NCI-H774 (cell line): ENCODE measurements around the gene CLIP4.
"Not testable (repeated sequence)": the region's sequence is repeated elsewhere in the genome, so short reads cannot be mapped to it uniquely, and the experiment has no call there.

Experiments
- DNase-seq: peaks from one replicate; lab custom pipeline; 2025; lab: John Stamatoyannopoulos, UW

CLIP4 gene, protein sequence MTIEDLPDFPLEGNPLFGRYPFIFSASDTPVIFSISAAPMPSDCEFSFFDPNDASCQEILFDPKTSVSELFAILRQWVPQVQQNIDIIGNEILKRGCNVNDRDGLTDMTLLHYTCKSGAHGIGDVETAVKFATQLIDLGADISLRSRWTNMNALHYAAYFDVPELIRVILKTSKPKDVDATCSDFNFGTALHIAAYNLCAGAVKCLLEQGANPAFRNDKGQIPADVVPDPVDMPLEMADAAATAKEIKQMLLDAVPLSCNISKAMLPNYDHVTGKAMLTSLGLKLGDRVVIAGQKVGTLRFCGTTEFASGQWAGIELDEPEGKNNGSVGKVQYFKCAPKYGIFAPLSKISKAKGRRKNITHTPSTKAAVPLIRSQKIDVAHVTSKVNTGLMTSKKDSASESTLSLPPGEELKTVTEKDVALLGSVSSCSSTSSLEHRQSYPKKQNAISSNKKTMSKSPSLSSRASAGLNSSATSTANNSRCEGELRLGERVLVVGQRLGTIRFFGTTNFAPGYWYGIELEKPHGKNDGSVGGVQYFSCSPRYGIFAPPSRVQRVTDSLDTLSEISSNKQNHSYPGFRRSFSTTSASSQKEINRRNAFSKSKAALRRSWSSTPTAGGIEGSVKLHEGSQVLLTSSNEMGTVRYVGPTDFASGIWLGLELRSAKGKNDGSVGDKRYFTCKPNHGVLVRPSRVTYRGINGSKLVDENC

DNA sequence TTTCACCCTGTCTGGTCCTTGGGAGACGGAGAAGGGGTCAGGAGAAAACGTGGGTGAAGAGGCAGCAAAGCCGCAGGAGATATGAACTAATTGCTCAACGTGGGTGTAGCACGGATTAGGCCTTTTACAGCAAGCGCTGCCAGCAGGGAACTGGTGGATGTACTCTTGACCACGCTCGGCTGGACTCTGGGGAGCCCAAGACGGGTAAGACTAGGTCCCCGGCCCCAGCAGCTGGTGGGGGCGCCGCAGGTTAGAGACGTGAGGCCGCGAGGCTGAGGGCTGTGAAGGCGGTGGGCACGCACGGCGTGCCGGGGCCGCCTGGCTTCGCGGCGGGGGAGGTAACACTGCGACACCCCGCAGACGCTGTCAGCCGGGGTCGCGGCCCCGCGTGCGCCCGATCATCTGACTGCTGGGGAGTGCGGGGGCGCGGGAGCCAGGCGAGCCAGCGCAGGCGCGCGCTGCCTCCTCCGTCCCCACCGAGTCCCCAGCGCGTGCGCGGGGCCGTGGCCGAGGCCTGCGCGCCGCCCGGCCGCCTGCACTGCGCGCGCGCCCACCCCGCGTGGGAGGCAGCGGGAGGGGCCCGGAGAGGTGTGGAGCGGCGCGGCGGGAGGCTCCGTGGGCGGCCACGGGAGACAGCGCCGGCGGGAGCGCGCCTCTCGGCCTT, at the start of gene CLIP4:
CLIP4 (plus strand) TSS at position 470 of the 664 bp plus-strand sequence. CDS start 5,974 bp downstream, outside the sequence.
- DNase-seq = no peak

DNA sequence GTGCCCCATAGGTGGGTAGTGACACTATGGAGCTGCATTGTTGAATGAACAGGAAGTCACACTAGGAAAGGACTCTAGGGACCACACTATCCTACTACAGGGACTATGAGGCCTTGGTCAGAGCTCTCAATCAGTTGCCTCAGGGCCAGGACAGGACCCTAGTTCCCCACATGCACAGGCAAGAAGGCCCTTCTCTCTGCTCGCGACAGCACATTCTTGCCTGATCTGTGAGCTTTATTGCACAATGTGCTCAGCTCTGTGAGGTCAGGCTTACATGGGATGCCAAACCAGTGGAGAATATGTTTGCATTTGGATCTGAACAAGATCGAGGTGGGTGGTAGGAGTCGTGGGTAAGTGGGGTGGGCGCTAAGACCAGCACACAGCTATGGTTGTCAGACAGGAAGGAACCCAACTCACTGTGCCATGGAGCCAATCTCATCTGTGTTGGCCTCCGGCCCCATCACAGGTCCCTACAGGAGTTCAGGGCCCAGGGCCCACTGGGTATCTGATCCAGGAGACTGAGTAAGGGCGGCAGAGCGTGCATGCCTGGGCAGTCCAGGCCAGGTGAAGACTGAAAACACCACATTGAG, 48.8 kb upstream of the CLIP4 start:
- no peak for DNase-seq

DNA sequence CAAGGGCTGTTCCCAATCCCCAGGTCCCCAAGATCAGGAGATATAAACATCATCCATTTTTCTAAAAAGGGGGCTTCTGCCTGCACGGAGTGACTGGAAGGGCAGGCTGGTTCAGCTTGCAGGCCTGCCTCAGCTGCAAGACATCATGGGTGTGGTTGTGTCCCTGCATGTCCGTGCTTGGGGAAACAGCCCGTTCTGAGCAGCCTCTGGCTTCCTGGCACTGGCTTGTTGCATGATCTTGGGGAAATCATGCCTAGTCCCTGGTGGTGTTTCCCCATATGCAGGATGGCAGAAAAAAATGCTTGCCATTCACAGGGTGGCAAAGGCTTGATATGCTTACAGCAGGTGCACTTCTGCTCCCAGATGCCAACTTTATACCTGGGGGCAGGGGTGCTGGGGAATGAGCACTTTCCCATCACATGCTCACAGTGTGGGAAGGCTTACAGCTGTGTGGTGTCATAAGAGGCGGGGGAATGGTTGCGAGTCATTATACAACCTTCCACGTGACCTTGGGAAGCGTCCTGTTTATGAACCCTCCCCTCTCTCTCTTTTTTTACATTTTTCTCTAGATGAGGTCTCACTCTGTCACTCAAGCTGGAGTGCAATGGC, 48.1 kb upstream of the CLIP4 start:
- DNase-seq = no peak

DNA sequence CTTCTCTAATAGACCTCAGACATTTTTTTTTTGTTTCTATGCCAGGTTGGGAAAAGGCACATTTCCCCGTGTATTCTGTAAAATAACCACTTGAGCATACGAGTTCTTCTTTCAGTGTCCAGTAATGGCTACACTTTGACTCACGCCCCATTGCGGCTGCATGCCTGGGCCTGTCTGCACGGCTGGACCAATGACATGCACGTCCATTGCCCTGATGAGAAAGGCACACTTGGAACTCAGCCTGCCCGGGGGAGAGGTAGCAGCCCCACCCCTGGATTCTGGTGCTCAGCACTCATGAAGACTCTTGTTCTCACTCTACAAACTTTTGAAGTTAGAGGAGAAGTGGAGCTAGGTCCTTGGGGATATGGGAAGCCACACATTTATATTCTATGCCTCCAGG, 46.7 kb upstream of the CLIP4 start:
- DNase-seq = no peak

DNA sequence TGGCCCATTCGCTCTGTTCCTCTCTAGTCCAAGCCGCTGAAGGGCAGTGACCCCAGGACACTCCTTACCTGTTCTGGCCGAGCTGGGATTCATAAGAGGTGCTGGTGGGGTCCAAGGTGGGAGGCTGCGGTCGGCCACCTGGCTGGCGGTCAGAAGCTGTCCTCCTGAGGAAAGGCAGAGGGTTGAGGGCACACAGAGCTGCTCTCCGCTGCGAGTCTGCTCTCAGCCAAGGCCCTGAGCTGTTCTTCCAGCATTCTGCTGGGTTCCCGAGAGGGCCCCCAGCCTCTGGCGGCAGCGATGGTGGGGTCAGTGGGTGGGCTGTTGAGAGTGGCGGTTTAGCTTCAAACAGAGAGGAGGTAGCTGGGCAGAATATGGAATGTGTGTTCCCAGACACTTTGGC, 44.7 kb upstream of the CLIP4 start:
- no peak for DNase-seq

DNA sequence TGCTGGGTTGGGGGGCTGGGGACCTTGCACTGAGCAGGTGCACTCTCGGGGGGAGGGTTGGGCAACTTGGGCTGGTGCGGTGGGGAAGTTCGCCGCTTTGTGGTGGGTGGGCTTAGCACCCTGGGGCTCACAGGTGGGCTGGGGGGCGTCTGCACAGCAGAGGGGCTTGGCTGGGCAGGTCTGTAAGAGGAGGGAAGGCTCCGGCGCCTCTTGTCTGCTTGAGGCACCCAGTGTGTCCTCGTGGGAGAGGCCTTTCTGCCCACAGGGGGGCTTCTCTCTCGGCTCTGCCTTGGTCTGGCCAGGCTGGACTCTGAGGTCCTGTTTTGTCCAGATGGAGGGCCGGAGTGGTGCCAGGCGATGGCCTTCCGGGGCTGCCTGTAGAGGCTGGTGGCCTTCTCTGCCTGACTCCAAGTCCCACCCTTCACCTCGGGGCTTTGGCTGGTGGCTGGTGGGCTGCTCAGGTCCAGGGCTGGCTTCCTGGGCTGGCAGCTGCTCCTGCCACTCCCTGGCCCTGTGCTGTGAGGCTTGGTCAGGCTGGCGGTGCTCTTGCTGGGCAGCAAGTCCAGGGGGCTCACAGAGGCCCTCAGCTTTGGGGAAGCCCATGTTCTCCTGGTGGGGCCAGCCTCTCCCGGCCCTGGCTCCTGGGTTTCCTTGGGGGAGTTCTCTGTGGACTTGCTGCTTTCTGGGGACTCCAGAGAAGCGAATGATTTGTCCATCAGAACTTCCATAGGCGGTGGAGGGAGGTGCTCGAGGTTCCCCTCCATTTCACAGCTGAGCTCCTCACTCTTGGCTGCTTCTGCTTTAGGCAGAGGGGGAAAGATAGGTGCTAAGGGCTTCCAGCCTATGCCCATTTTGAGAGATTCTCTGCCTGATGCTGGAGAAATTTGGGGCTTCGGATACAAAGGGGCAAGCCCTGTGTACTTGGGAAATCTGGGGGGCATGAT, 43.9 kb upstream of the CLIP4 start:
- no peak for DNase-seq

DNA sequence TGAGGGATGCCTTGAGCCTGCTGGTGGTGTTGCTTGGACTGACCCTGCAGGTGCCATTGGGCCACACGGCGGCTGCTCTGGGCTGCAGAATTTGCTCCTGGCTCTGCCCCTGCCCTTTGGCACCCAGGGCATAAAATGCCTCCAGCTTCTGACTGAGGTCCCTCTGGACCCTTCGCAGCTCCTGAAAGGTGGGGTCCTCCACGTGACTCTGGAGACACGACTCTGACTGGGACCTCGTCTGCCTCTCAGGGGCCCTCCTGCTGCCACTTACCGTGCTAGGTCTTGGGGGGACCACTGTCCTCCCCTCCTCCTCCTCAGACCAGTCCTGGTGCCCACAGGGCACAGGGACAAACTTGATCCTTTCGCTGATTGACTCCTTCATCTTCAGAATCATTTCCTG, 43.0 kb upstream of the CLIP4 start:
- no peak for DNase-seq

DNA sequence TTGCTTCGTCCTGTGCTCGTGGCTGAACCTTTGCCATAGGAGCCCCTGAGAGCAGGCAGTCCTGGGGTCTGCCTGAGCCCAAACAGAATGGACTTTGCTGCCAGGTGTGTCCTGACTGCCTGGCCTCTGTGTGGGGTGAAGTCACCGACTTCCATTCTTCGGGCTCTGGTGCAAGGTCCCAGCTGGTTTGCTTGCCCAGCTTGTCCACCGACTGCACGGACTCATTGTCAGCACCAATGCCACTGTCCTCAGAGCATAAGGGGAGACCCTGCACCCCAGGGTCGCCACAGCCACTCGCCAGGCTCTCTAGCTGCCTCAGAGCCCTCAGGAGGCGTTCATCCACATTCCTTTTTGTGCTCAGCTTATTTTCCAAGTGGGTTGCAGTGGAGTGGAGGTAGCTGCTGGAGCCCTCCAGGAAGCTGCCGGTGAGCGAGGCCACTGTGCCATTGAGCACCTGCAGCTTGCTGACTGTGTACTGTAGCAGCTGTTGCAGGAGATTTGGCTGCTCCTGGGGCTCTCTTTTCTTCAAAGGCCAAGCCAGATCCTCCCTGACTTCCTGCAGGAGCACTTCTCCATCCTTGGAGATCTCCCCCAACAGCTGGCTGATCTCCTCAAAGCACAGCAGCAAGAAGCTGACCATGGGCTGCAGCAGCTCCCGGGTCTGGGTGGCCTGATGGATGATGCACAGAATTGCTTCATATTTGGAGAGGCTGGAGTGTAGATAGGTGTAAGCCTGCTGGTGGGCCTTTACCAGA, 42.1 kb upstream of the CLIP4 start:
- no peak for DNase-seq

DNA sequence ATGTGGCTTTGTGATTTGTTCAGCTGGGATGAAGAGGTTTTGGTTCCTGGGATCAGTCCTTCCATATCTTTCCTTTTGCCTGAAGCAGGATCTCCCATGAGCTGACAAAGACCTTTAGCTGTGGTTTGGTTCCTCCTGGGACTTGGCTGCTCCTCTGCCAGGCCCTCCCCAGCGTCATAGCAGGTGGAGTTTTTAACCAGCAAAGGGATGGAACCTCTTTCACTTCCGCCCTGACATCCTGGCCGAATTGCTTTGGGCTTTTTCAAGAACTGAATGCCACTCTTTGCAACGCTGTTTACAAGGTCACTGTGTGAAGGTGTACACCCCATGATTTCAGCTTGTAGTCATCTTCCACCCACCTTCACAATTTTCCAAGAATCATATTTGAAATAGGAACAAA, 41.3 kb upstream of the CLIP4 start:
- no peak for DNase-seq

DNA sequence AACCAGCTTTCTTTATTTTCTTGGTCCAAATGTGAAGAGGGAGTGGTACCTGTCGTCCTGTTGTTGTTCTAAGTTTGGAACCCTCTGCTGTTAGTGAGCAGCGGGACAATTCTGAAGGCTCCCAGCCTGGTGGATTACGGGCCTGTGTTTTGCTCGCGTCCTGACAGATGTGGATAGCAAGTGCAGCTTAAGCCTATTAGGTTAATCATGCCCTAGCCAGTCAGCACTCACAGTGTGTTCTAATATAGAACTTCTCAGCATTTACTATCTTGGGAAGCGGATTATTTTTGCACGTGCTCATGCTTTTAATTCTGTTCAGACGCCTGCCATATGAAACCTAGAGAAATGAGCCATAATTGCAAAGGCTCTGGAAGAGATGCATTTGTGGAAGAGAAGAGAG, 40.8 kb upstream of the CLIP4 start, which contains the start of gene PCARE:
PCARE (minus strand) TSS at position 113 of the 400 bp plus-strand sequence. CDS start 262 bp downstream, outside the sequence.
- DNase-seq = no peak

DNA sequence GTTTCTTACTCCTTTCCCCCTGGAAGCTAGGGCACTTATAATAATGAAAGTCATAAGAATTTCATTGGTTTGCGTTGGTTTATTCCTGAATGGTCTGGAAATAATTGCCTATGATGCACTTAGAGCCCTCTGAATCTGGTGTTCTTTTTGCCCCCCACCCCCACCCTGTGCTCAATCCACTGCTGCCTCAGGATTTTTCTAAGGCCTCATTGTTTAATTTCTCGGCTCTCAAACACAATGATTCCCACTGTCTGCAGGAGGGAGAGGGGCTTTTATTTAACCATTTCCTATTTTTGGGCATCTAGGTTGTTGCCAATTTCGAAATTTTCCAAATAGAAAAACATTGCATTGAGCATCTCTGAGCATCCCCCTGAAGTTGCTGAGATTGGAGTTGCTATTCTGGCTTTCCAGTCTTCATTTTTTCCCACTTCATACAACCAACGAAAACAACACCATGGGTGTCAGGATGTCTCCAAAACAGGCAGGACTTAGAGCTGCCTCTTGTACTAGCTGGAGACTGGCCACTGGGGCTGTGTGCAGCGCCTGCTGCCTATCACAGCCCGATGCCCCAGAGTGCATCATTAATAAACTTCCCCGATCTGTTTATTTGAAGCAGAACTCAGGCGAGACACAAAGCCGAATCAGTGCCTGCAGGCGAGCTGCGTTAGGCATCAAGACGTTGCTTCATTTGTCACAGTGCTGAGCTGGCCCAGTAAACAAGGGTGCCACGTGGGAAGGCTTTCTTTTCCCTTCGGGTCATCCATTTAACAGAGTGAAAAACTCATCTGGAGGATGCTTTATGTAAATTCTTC, 39.1 kb upstream of the CLIP4 start:
- DNase-seq = no peak

DNA sequence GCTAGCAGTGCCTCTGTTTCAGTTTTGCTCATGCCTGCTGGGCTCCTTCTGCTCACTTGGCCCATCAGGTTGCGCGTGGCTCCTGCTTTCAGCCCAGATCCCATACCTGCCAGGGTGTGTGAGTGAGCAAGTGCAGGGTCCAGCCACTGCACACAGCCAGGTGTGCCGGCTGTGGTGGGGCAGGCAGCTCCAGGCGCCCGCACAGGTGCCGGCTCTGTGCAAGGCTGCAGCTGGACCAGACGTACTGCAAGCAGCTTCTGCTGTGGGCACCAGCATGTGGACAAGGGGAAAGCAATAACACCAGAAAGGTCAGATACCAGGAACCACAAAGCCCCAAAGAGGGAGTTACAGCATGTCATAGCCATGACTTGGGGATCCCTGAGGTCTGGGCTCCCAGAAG, 35.3 kb upstream of the CLIP4 start:
- no peak for DNase-seq

DNA sequence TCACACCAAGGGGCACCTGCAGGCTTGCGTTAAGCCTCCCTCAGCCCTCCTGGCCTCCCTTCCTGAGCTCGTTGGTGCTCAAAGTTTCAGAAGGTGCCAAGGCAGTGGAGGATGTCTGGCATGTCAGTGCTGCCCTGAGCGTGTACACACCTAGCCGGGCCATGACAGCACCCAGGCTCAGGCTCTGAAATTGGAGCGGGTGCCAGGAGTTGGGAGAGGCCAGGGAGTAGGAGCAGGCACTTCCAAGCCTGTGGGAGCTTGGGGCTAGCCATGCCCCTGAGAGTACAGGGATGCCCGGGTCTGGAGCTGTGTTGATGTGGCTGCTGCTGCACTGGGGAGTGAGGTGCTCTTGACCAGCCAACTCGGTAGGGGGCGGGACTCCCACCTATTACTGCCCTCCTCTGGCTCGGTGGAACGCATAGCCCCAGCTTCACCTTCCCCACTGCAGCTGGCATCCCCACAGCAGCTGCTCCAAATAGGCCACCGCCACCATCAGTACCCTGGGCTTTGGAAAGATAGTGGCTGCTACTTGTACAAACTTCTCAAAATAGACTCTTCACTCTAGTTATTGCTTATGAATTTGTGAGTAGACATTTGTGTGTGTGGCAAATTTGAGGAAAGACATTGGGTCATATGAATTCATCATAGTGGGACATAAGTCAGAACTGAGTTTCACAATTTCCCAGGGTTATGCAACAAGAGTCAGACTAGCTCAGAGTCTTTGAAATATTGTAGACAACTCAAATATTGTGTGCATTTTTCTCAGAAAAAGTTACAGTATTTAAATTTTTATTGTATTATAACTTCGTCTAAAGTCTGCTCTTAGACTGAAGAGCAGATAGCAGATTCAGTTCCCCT, 34.1 kb upstream of the CLIP4 start:
- no peak for DNase-seq

DNA sequence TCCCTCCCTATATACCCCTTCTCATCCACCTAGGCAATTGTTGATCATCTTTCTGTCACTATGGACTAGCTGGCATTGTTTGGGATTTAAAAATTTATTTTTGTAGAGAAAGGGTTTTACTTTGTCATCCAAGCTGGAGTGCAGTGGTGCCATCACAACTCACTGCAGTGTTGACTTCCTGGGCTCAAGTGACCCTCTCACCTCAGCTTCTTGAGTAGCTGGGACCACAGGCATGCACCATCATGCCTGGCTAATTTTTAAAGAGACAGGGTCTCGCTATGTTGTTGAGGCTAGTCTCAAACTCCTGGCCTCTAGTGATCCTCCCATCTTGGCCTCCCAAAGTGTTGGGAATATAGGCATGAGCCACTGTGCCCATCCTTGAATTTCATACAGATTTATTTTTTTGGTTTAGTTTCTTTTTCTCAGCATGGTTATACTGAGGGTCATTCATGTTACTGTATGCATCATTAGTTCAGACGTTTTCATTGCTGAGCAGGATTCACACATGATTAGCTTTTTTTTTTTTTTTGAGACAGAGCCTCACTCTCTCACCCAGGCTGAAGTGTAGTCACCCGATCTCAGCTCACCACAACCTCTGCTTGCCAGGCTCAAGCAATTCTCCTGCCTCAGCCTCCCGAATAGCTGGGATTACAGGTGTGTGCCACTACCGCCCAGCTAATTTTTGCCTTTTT, 32.3 kb upstream of the CLIP4 start:
- DNase-seq = no peak

DNA sequence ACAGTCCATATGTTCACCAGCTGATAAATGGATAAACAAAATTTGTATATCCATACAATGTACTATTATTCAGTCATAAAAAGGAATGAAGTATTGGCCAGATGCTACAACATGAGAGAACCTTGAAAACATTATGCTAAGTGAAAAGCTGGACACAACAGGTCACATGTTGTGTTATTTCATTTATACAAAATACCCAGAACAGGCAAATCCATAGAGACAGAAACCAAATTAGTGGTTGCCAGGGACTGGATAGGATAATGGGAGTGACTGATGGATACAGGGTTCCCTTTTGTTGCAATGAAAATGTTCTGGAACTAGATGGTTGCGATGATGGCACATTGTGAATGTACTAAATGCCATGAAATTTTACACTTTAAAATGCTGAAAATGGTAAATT, 30.7 kb upstream of the CLIP4 start:
- no peak for DNase-seq

DNA sequence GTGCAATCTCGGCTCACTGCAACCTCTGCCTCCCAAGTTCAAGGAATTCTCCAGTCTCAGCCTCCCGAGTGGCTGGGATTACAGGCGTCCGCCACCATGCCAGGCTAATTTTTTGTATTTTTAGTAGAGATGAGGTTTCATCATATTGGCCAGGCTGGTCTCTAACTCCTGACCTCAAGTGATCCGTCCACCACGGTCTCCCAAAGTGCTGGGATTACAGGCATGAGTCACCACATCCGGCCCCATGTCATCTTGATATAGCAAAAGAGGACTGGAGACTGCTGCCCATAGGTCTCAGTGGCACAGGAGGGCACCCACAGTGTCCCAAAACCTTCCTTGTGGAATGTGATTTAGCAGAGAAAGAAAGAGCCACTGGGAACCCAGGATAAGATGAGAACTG, 24.9 kb upstream of the CLIP4 start:
- DNase-seq = not testable (repeated sequence)

DNA sequence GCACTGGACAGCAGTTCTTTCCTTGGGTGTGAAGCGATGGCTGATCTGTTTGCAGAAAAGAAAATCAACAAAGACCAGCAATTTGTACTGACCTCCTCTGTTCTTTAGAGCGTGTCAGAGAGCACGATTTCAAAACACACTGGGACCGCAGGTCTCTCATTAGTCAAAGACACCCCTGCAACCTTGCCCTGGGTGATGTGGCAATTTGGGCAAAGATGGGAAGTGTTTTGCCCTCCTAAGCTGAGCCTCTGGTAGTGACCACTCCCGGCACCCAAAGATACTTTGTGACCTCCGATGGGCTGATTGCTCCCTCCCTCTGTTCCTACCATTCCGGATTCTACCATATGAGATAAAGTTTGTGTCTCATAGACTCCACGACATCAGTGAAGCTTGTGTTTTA, 18.2 kb upstream of the CLIP4 start:
- no peak for DNase-seq

DNA sequence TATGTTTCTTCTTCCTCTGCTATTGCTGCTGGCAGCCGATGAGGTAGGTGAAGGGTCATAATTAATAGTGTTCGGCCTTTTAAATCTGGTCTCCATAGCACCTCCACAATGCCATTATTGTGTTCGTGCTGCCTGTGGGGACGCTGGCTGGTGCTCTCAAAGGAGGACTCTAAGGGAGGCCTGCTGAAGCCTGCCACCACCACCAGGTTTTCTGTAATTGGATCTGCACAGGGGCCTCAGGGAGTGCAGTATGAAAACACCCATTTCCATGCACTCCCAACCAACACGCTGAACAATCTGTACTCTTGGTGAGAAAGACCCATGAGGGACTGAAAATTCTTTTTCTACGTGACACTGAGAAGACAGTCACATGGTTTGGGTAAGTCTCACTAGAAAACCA, 17.6 kb upstream of the CLIP4 start:
- DNase-seq = no peak
